Pancreas (tissue), 10 donors: ENCODE results near the gene CNOT1. TPM values are rescaled to one million over a fixed set of nuclear protein-coding genes. Genes with fewer than 3 reads are reported as not detected.

Experiments
- ATAC-seq, 4 donors: fragments of 200-7000 bp; cut with Tn5 transposase; one replicate each; pipeline versions ENCODE4 v1.8.0 to v1.9.1; 2020; ENCODE audit warnings: mild to moderate bottlenecking in 4 of 4, moderate library complexity in 4 of 4
- DNase-seq, 6 donors: peaks; one replicate each; pipeline ENCODE4 v3.0.0-alpha.2; 2020
- FAIRE-seq: peaks from 2 replicates; lab custom pipeline; 2012; peaks lifted over from hg19 to GRCh38; lab: Jason Lieb, UNC
- H3K27ac ChIP-seq, 4 donors: fragments of 200-600 bp; sonication (generic); 1 replicate in 3 of 4; 2 replicates in 1 of 4; pipeline versions ENCODE4 v1.5.0 to v1.8.0; 2020
- H3K27me3 ChIP-seq, 4 donors: fragments of 200-600 bp; one replicate each; pipeline ENCODE4 v1.8.0; 2021
- H3K36me3 ChIP-seq, 3 donors: fragments of 200-600 bp; sonication (generic) in 1 of 3; one replicate each; pipeline versions ENCODE4 v1.5.0 to v1.8.0; 2020 to 2021
- H3K4me1 ChIP-seq, 3 donors: fragments of 200-600 bp; one replicate each; pipeline ENCODE4 v1.8.0; 2021
- H3K4me3 ChIP-seq, 4 donors: fragments of 200-600 bp; sonication (generic) in 2 of 4; one replicate each; pipeline versions ENCODE4 v1.5.0 to v1.8.0; 2020 to 2021
- H3K9me3 ChIP-seq, 4 donors: fragments of 200-600 bp; one replicate each; pipeline ENCODE4 v1.8.0; 2021
- CTCF ChIP-seq, 4 donors: fragments of 200-600 bp; sonication (generic) in 3 of 4; IDR thresholded peaks; one replicate each; pipeline versions ENCODE4 v1.5.0 to v1.8.0; 2021; ENCODE audit warnings: antibody characterized with exemption in 4 of 4
- WGBS, 2 donors: extraction: QIAGEN DNeasy Blood & Tissue Kit; methylation state at CpG; one replicate each; pipeline ENCODE4 v1.1.7; 2013; 5-methylcytosine and 5-hydroxymethylcytosine counted together
- intact Hi-C, 3 donors: fragments of 100-400 bp; cut with DNase I; formaldehyde crosslinking; loops; one replicate each; pipeline versions ENCODE4 v1.11.1 to v1.14.2; 2022
- polyA plus RNA-seq, 2 donors: library from polyadenylated mRNA; stranded (reverse); fragments of 200-250 nt; gene quantifications; one replicate each; pipeline ENCODE4 v1.2.3, GENCODE V29; 2013
- total RNA-seq, 6 donors: library from RNA; stranded (reverse); fragmentation: NEBNext Ultra II Directional in 4 of 6; extraction: Animal tissue kit (Norgen Biotek cat#: 25700) in 4 of 6; gene quantifications; one replicate each; pipeline versions ENCODE4 v1.2.1 to v1.2.4, GENCODE V29; 2021 to 2023
- donor health status: healthy with polysubstance abuse.
- donor health status: DM: no; HTN: no; CAD: no; lungs with moderate emphysema.
- donor health status: DM: no; HTN: no; CAD: no.
- donor health status: control.
- donor health status: control.
- donor health status: Bipolar disorder and iron deficiency.
- donor health status: DM: yes; HTN: yes; CAD: no.
- donor health status: DM: no; HTN: no; CAD: no.
- donor health status: DM: no; HTN: no; CAD: no.
- donor health status: DM: yes; HTN: yes; CAD: no.

The CNOT1 gene
- total and polyA plus RNA-seq, 8 donors: 24.3 to 84.4 (median 60.0) TPM

GRCh38 chr16:58502217-58502921 is 127.3 kb downstream of the CNOT1 start:
- TF ChIP-seq CTCF (IDR thresholded peaks at IDR 0.05): no peak
- 67 to 68% methylated on average over 8 of the region's 8 CpGs for WGBS, 2 donors
- DNase-seq: no peak
- Histone ChIP-seq H3K27ac (peak overlapping the region in 1 of 4 donors; percentile 9), H3K36me3 (no peaks in the 10 kb centered on the region), H3K4me3 (no peak overlapping the region), H3K4me1 (peaks cover 0 to 9% (median 4%) of the 10 kb centered on the region in 3 donors), H3K27me3 (no peaks in the 10 kb centered on the region), H3K9me3 (no peaks in the 10 kb centered on the region)
- intact Hi-C loops: no loop called here
- FAIRE-seq: no peak
- ATAC-seq: no peak

- Histone ChIP-seq H3K27me3 (no peaks in the 10 kb centered on the region), H3K36me3 (no peaks in the 10 kb centered on the region), H3K9me3 (no peaks in the 10 kb centered on the region), H3K4me3 (peak overlapping the region in 2 of 4 donors; percentile 40 to 47), H3K27ac (peak overlapping the region in 2 of 4 donors; percentile 9 to 15), H3K4me1 (peaks cover 0 to 9% (median 4%) of the 10 kb centered on the region in 3 donors)
- DNase-seq: peak; percentile 78 to 89 (median 82)
- no peak for TF ChIP-seq CTCF (IDR thresholded peaks at IDR 0.05)
- no peak for FAIRE-seq
- 7% methylated on average over 37 to 42 of the region's 42 CpGs for WGBS, 2 donors
- ATAC-seq: peak; percentile 81 to 85 (median 84)
- intact Hi-C loops: no loop called here
Measured at GRCh38 chr16:58501242-58502131, 128.1 kb downstream of the CNOT1 start.

- FAIRE-seq (no peak), ATAC-seq (peak; percentile 6 to 13 (median 8)), DNase-seq (peak in 3 of 6 donors; percentile 42 to 81 (median 61))
- H3K4me3 ChIP-seq: peak overlapping the region in 2 of 4 donors; percentile 40 to 47
- 18 to 32% methylated on average over 33 to 36 of the region's 36 CpGs for WGBS, 2 donors
- no peaks in the 10 kb centered on the region for H3K9me3 ChIP-seq
- H3K36me3 ChIP-seq: no peaks in the 10 kb centered on the region
- no peaks in the 10 kb centered on the region for H3K27me3 ChIP-seq
- H3K4me1 ChIP-seq: peaks cover 0 to 9% (median 4%) of the 10 kb centered on the region in 3 donors
- no peak overlapping the region for H3K27ac ChIP-seq
- intact Hi-C loops: no loop called here
- no peak for TF ChIP-seq CTCF (IDR thresholded peaks at IDR 0.05)
Measured at GRCh38 chr16:58500430-58501241, 129.0 kb downstream of the CNOT1 start.

GRCh38 chr16:58499615-58500351 is 129.8 kb downstream of the CNOT1 start, which contains the start of gene NDRG4:
NDRG4 (plus strand) TSS chr16:58500143; CDS start chr16:58500249, 106 bp downstream.
- Histone ChIP-seq H3K36me3 (no peaks in the 10 kb centered on the region), H3K9me3 (no peaks in the 10 kb centered on the region), H3K27ac (no peak within 1 kb of the TSS), H3K4me1 (peaks cover 0 to 9% (median 4%) of the 10 kb centered on the region in 3 donors), H3K4me3 (peak within 1 kb of the TSS in 2 of 4 donors; percentile 40 to 47), H3K27me3 (no peaks in the 10 kb centered on the region)
- FAIRE-seq (no peak), ATAC-seq (peak in 3 of 4 donors; percentile 40 to 61 (median 42)), DNase-seq (peak in 5 of 6 donors; percentile 43 to 75 (median 49))
- WGBS, 2 donors: 43 to 61% methylated on average over 24 of the region's 24 CpGs
- intact Hi-C loops: no loop called here
- TF ChIP-seq CTCF (IDR thresholded peaks at IDR 0.05): no peak
